CMK (cell line): ENCODE results near the gene PRDM5.

Experiments
- DNase-seq: peaks from one replicate; pipeline ENCODE4 v3.0.0-alpha.2; 2010; ENCODE audit warnings: low read depth

The PRDM5 gene

GRCh38 chr4:120819805-120820437 lies 102.6 kb downstream of the PRDM5 start:
- no peak for DNase-seq

GRCh38 chr4:120816296-120816965 lies 106.1 kb downstream of the PRDM5 start:
- DNase-seq: no peak

- no peak for DNase-seq
Measured at GRCh38 chr4:120815361-120815760, 107.2 kb downstream of the PRDM5 start.

- no peak for DNase-seq
Measured at GRCh38 chr4:120814886-120815285, 107.6 kb downstream of the PRDM5 start.

- no peak for DNase-seq
Measured at GRCh38 chr4:120812216-120812615, 110.3 kb downstream of the PRDM5 start.

- no peak for DNase-seq
Measured at GRCh38 chr4:120809518-120809917, 113.0 kb downstream of the PRDM5 start.

- no peak for DNase-seq
Measured at GRCh38 chr4:120808475-120809141, 113.9 kb downstream of the PRDM5 start.

GRCh38 chr4:120801137-120801758 lies 121.3 kb downstream of the PRDM5 start:
- DNase-seq: no peak

GRCh38 chr4:120798570-120798969 lies 124.0 kb downstream of the PRDM5 start:
- DNase-seq: no peak

- no peak for DNase-seq
Measured at GRCh38 chr4:120796271-120796670, 126.3 kb downstream of the PRDM5 start.

- DNase-seq: no peak
Measured at GRCh38 chr4:120785202-120785601, 137.3 kb downstream of the PRDM5 start.

- DNase-seq: no peak
Measured at GRCh38 chr4:120777459-120777858, 145.1 kb downstream of the PRDM5 start.

- DNase-seq: no peak
Measured at GRCh38 chr4:120775431-120775830, 147.1 kb downstream of the PRDM5 start.

- peak; percentile 9 for DNase-seq
Measured at GRCh38 chr4:120773641-120774040, 148.9 kb downstream of the PRDM5 start.

- DNase-seq: no peak
Measured at GRCh38 chr4:120771907-120772306, 150.6 kb downstream of the PRDM5 start.

GRCh38 chr4:120770897-120771296 lies 151.6 kb downstream of the PRDM5 start:
- DNase-seq: no peak

GRCh38 chr4:120769227-120769626 lies 153.3 kb downstream of the PRDM5 start:
- no peak for DNase-seq

- no peak for DNase-seq
Measured at GRCh38 chr4:120765260-120765680, 157.3 kb downstream of the PRDM5 start.

GRCh38 chr4:120763650-120764049 lies 158.9 kb downstream of the PRDM5 start:
- no peak for DNase-seq

- no peak for DNase-seq
Measured at GRCh38 chr4:120761070-120761469, 161.5 kb downstream of the PRDM5 start.

GRCh38 chr4:120760047-120760446 lies 162.5 kb downstream of the PRDM5 start:
- DNase-seq: no peak

- no peak for DNase-seq
Measured at GRCh38 chr4:120755864-120756263, 166.7 kb downstream of the PRDM5 start.

- DNase-seq: no peak
Measured at GRCh38 chr4:120754590-120754989, 167.9 kb downstream of the PRDM5 start.
